Ovary (tissue), 3 donors: Measurements from ENCODE around the gene PERCC1.

ENCODE experiments used
- EP300 ChIP-seq: sonication (generic); formaldehyde crosslinking; IDR thresholded peaks from one replicate; pipeline ENCODE4 v1.6.1; 2017; ENCODE audit warnings: antibody characterized with exemption
- POLR2A ChIP-seq: fragments of 450-650 bp; IDR thresholded peaks from one replicate; pipeline ENCODE4 v1.6.1; 2017; ENCODE audit warnings: antibody characterized with exemption, mild to moderate bottlenecking, moderate library complexity
- TF ChIP-seq, protein P1 (sequence below), 3 donors: fragments of 450-650 bp in 2 of 3; fragments of 200-600 bp in 1 of 3; IDR thresholded peaks; one replicate each; pipeline versions ENCODE4 v1.5.1 to v1.8.0; 2016 to 2022; ENCODE audit warnings: antibody characterized with exemption in 3 of 3, mild to moderate bottlenecking in 1 of 3
- donor health status: DM: no; HTN: no; CAD: no.

GRCh38 chr16:1466968-1467521 is 36.2 kb downstream of the PERCC1 start:
- TF ChIP-seq, protein P1, sequence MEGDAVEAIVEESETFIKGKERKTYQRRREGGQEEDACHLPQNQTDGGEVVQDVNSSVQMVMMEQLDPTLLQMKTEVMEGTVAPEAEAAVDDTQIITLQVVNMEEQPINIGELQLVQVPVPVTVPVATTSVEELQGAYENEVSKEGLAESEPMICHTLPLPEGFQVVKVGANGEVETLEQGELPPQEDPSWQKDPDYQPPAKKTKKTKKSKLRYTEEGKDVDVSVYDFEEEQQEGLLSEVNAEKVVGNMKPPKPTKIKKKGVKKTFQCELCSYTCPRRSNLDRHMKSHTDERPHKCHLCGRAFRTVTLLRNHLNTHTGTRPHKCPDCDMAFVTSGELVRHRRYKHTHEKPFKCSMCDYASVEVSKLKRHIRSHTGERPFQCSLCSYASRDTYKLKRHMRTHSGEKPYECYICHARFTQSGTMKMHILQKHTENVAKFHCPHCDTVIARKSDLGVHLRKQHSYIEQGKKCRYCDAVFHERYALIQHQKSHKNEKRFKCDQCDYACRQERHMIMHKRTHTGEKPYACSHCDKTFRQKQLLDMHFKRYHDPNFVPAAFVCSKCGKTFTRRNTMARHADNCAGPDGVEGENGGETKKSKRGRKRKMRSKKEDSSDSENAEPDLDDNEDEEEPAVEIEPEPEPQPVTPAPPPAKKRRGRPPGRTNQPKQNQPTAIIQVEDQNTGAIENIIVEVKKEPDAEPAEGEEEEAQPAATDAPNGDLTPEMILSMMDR (IDR thresholded peaks at IDR 0.05): no peak
- TF ChIP-seq POLR2A (no peak), EP300 (no peak)
